ENCODE results near the gene STARD10. TPM values are rescaled to one million over a fixed set of nuclear protein-coding genes. Genes with fewer than 3 reads are reported as not detected.

The STARD10 gene
- total and polyA plus RNA-seq, 2 of the 8 experiments (the other 6 are each of a cell fraction or from before 2014, with no cell fraction given): 23.7 to 35.7 TPM

- WGBS, 2 experiments (ENCODE audit: extremely low coverage in 1 of 2, insufficient coverage in 1 of 2, insufficient read length in 1 of 2, insufficient replicate concordance in 2 of 2, low coverage in 1 of 2, low lambda C conversion rate in 2 of 2, missing lambda C conversion rate in 1 of 2): 76% methylated on average over 4 of the region's 4 CpGs; no CpG with 5 or more reads in 1 of the 2 experiments
- H3K27me3 ChIP-seq (replicated peaks in 1 of 4; ENCODE audit: control insufficient read depth in 3 of 4, extremely low read depth in 1 of 4, insufficient read depth in 3 of 4, low read length in 3 of 4): peaks cover 0 to 10% (median 5%) of the 10 kb centered on the region in 4 experiments; a peak in 3 of 7 replicates
- peaks cover 4% of the 10 kb centered on the region; the same call in 1 of the 2 replicates for H3K79me1 ChIP-seq (ENCODE audit: low read depth, low read length)
- H2AK5ac ChIP-seq (ENCODE audit: low read depth, low read length): 0 out of 2 replicates have a peak overlapping the region, but pooled peaks have one; percentile 75
- H3K4ac ChIP-seq (replicated peaks; ENCODE audit: insufficient read length, low read depth, low read length): no peak overlapping the region
- no peak overlapping the region for H3K27ac ChIP-seq (ENCODE audit: low read depth, low read length)
- no peak overlapping the region for H4K5ac ChIP-seq (ENCODE audit: insufficient read length, low read depth, low read length)
- peaks cover 0 to 2% of the 10 kb centered on the region in 2 experiments for H4K20me1 ChIP-seq (replicated peaks in 1 of 2; ENCODE audit: control insufficient read depth in 1 of 2, insufficient read depth in 2 of 2, low read length in 2 of 2)
- no peak overlapping the region for H3K4me3 ChIP-seq (ENCODE audit: extremely low read depth in 1 of 4, insufficient read depth in 2 of 4, low read depth in 3 of 4, low read length in 4 of 4)
- DNase-seq (ENCODE audit: low read depth in 1 of 2, low spot score in 2 of 2) (no peak), FAIRE-seq (no peak)
- H3K14ac ChIP-seq (ENCODE audit: insufficient read length): no peak overlapping the region
- no peaks in the 10 kb centered on the region for H3K9me3 ChIP-seq (ENCODE audit: insufficient read depth in 2 of 2, low read depth in 1 of 2, low read length in 1 of 2)
- H3K79me2 ChIP-seq (ENCODE audit: control insufficient read depth in 1 of 2, insufficient read depth in 2 of 2, low read length in 2 of 2): peaks cover 0 to 9% of the 10 kb centered on the region in 2 experiments; a peak in 2 of 4 replicates
- H3K23ac ChIP-seq (ENCODE audit: insufficient read length): no peak overlapping the region
- H3K23me2 ChIP-seq (ENCODE audit: low read depth, low read length): peaks cover 16% of the 10 kb centered on the region; the same call in 1 of the 2 replicates
- POLR2A ChIA-PET (ENCODE audit: partially characterized antibody): no interaction called here
- no peak overlapping the region; the same call in 1 of the 2 replicates for H4K8ac ChIP-seq (ENCODE audit: extremely low read depth, insufficient read depth, low read length)
- H2BK120ac ChIP-seq (replicated peaks; ENCODE audit: low read depth, low read length): no peak overlapping the region
- H2AFZ ChIP-seq (ENCODE audit: low read length): no peak overlapping the region
- H3K18ac ChIP-seq (ENCODE audit: extremely low read depth, low read length): no peak overlapping the region
- peak overlapping the region; percentile 80 for H4K91ac ChIP-seq (replicated peaks; ENCODE audit: insufficient read length, low read length)
- H3K4me1 ChIP-seq (replicated peaks in 1 of 4; ENCODE audit: control insufficient read depth in 3 of 4, insufficient read depth in 4 of 4, low read length in 3 of 4): peaks cover 0 to 18% (median 12%) of the 10 kb centered on the region in 4 experiments; a peak in 6 of 7 replicates
- CTCF ChIA-PET (ENCODE audit: partially characterized antibody): interaction anchor here (0.9 to 1.0 kb wide), 2 partner anchors 12 to 153 kb away, joined by 3 read pairs; no protein-coding TSS in a partner anchor
- H3K9ac ChIP-seq (replicated peaks in 1 of 4; ENCODE audit: extremely low read depth in 1 of 4, low read depth in 3 of 4, low read length in 3 of 4): no peak overlapping the region
- no peak overlapping the region for H2BK12ac ChIP-seq (ENCODE audit: low read depth, low read length)
- H2BK15ac ChIP-seq (ENCODE audit: low read length): no peak overlapping the region
- no peak overlapping the region for H3K56ac ChIP-seq (replicated peaks; ENCODE audit: insufficient read length, low read depth, low read length)
- H3K36me3 ChIP-seq (ENCODE audit: control insufficient read depth in 2 of 4, insufficient read depth in 4 of 4, low read length in 3 of 4): no peaks in the 10 kb centered on the region
- no peak overlapping the region for H2BK20ac ChIP-seq (ENCODE audit: low read length)
- H3K4me2 ChIP-seq (ENCODE audit: insufficient read depth in 1 of 2, low read depth in 2 of 2, low read length in 2 of 2): no peak overlapping the region
- H2BK5ac ChIP-seq (ENCODE audit: low read depth, low read length): no peak overlapping the region
- TF ChIP-seq HDAC2 (IDR thresholded peaks at IDR 0.05; ENCODE audit: borderline replicate concordance in 1 of 2, low read depth in 2 of 2, low read length in 2 of 2) (no peak), TAF7 (optimal IDR thresholded peaks at IDR 0.05; ENCODE audit: borderline replicate concordance, low read depth, low read length) (no peak), USF2 (IDR thresholded peaks at IDR 0.05; ENCODE audit: low read length) (no peak), CEBPB (IDR thresholded peaks at IDR 0.05; ENCODE audit: low read depth, low read length) (no peak), SRF (IDR thresholded peaks at IDR 0.05; ENCODE audit: low read depth, low read length) (no peak), MAX (IDR thresholded peaks at IDR 0.05) (no peak), ATF3 (IDR thresholded peaks at IDR 0.05; ENCODE audit: insufficient read depth, low read depth, low read length) (no peak), RXRA (IDR thresholded peaks at IDR 0.05; ENCODE audit: insufficient read depth, low read depth, low read length) (no peak), CTBP2 (IDR thresholded peaks at IDR 0.05; ENCODE audit: borderline replicate concordance, insufficient read depth, insufficient read length, low read length) (no peak)
These were observed 38.0 kb downstream of the STARD10 start for GRCh38 chr11:72755713-72756285.

Data from H1 (cell line).